HG03108 (cell line): Measurements from ENCODE around the gene DAB2.

ENCODE experiments used
- ATAC-seq: cut with Tn5 transposase; IDR thresholded peaks from one replicate; pipeline ENCODE4 v1.9.1; 2021; ENCODE audit warnings: moderate library complexity; ENCODE audit not compliant: unreplicated experiment

Gene DAB2

DNA sequence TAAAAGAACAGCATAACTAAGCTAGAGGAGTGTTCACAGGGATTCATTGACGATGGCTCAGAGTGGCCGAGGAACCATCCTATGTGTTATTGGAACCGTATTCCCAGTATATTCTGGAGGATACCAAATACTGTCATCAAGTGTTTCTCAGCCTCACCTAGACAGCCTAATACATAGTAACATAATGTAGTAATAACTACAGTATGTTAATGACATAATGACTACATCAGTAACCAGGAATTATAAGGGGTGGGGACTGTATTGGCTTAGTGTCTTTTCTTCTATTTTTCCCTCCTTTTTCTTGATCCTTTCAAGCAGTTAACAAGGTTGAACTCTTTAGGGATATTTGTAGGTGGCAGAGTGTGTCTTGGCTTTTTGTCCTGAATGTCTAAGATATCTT, 33.8 kb downstream of the DAB2 start:
- ATAC-seq: no peak

DNA sequence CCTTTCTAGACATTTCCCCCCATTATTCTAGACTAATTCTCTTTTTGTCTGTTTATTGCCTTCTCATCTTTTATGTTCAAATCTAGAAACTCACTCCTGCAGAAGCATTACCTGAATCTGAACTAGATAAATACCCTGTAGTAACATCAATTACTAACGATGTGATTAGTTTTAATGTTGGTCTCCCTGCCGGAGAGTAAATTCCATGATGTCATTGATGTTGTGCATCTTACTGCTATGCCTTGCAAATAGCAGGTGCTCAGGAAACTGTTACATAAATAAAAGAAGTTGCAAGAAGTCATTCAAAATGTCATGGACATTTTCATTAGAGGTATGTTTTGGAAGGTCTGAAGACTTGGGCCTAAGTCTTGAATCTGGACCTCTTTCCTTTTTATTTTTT, 37.5 kb downstream of the DAB2 start:
- ATAC-seq: no peak

DNA sequence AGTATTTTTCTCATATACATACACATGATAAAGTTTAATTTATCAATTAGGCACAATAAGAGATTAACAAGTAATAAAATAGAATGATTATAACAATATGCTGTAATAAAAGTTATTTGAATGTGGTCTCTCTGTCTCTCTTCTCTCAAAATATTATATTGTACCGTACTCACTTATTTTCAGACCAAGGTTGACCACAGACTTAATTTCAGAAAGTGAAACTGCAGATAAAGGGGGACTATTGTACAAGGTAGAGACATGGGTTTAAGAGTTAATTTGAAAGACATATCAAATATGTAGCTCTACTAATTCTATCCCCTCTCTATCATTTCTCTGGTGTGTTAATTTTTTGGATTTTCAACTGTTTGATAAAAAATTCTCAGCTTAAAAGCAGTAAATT, 40.5 kb downstream of the DAB2 start:
- no peak for ATAC-seq

DNA sequence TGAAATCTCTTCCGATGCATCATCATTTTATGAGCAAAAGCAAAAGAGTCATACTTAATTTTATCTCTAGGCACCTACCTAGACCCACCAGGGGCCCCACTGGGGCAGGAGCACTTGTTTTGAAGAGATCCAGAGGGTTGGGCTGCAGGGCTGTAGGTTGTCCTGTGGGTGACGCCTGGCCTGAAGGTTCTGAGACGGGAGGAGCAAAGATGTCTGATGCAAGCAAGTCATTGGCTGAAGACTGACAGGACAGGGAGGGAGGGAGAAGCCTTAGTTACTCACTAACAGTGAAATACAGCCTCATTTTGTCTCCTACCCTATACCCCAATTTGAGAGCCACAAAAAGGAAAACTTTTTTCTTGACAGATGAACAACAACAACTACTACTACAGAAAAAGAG, 43.4 kb downstream of the DAB2 start:
- ATAC-seq: no peak

DNA sequence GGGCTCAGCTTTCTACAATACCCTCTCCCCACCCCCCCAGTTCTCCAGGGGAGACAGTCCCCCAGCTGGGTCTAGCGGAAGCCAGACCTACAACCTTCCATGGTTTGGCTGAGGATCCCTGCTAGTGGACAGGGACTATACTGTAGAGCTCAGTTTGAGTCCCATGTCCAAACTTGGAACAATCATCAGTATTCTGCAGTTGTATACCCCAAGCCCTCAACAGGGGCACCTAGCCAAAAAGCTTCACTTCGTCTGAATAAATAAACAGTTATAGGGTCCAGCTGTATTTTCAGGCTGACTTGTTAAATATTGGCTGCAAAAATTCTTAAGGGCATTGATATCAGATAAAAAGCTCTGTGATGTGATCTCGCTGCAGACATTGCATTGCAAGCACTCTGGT, 45.1 kb downstream of the DAB2 start:
- ATAC-seq: no peak

DNA sequence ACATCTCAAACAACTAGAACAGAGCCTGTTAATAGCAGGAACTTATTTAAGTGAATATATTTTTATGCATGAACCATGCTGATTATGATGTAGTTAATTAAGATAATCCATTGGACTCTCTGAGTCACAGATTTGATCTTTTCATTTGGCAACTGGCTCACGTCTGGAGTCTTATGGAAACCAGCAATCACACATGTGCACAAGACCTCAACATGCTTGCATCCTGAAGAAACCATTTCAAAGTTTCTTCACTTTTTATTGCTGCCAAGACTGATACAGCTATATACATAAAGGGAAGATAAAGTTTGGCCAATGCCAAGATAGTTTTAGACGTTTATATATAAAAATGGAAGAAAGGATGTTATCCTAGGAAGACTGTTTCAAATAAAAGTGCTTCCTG, 47.2 kb downstream of the DAB2 start:
- no peak for ATAC-seq

DNA sequence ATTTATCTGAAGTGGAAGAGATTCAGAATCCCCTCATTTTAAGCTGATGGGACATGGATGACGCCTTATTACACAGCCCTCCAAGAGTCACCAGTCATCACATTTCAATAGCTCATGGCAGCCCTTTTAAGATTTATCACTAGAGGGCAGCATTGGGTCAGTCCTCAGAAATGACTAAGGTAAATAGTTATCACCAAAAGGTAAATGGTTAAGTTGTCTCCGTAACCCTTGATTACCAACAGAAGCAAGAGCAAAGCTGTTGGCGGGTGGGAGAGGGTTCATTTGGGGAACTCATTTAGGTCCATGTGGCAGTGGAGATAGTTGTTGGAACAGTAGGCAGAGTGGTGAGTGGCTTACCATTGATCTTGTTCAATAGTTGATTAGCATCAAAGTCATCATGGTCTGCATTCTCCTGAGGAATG, 48.5 kb downstream of the DAB2 start:
- no peak for ATAC-seq

DNA sequence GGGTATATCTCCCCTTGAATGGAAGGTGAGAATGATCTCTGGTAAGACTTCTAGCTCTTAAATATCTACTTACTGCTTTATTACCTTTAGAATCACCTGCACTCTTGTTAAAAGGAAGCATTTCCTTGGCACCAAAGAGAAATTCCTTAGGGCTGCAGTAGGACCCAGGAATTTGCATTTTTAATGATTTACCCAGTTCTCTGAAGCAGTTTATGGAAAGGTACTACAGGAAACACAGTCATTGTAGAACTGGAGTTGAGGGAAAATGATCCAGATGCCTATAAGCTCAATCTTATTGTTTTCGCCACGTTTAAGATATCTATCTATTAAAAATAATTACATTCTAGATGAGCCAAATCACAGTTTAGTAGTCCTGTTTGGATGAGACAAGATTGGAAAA, 51.0 kb downstream of the DAB2 start:
- no peak for ATAC-seq

DNA sequence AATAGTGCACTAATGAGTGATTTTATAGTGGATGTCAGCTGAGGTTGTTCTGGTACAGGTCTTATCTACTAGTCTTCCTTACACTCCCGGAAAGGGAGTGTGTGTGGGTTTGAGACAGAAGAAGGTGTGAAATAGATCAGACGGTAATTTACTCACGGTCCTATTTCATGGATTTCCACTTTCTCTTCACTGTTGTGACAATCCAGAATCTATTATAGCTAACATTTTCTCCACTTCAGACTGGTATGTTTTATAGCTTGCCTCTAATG, 53.5 kb downstream of the DAB2 start:
- no peak for ATAC-seq

DNA sequence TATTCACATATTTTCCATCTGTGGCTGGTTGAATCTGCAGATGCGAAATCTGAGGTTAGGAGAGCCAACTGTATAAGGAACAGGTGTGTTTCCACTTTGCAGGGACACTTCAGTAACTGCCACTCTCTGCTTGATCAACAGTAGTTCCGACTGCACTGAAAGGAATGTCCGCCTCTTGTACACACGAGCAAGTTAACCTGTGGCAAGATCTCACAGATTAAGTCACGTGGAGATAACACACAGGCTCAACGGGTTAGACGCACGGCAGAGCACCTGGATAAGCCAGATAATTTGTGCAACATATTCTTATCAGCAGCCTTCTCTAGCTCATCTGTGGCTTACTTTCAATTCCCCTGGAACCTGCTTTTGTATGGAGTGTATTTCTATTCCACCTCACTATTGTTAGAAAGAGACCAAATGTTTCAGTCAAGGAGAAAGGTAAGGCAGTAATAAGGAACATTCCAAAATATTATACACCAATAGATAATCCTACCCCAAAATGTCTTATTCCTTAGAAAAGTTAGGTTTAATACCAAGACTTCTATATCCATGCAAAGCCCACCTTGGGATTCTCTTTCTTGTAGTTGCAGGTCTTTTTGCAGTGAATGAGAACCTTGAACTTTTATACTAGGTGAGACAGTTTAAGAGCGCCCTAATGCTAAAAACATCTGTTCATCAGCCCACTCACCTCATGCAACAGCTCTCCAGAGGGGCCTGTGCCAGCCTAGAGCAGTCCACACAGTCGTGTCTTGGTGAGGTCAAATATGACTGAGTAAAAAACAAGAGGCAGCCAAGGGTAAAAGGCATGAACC, 54.0 kb downstream of the DAB2 start:
- no peak for ATAC-seq

DNA sequence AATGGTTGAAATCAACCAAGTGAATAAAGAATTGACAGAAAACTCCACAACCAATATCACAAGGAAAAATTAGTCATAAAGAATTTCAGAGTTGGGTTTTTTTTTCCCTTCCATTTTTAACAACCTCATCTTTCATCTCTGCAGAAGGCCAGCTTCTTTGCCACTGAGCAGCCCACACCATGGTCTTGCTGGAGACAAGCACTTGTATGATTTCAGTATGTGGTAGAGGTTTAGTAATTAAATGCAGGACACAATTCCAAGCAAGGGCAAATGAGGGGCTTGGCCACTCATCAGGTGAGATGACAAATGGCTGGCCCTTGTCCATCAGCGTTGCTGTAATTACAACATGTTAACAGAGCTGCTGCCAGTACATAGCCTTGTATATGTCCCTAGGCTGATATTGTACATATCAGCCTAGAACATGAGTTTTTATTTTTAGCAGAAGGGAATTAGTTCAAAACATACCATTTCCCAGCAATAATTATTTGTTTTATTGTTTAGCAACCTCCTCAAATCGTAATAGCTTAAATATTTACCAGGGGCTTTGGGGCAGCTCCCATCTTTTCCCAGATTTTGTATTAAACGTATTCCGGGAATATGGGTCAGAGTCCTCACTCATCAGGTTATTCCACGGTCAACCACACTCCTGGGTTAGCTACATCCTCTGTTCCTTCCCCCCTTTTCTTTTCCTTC, 55.5 kb downstream of the DAB2 start:
- ATAC-seq: no peak

DNA sequence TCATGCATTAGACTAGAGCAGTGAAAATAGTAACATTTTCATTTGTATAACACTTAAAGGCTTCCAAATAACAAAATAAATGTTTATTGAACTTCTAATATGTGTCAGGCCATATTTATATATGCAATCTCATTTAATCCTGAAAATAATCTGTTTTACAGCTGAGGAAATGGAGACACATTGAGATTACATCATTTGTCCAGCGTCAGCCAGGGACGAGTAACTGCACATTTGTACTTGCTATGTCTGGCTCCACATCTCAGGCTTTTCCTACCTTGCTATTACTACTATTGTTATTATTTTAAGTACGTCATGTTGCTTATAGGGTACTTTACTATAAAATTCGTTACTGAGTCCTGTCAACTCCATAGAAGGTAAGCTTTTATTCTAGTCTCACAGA, 56.7 kb downstream of the DAB2 start:
- ATAC-seq: no peak

DNA sequence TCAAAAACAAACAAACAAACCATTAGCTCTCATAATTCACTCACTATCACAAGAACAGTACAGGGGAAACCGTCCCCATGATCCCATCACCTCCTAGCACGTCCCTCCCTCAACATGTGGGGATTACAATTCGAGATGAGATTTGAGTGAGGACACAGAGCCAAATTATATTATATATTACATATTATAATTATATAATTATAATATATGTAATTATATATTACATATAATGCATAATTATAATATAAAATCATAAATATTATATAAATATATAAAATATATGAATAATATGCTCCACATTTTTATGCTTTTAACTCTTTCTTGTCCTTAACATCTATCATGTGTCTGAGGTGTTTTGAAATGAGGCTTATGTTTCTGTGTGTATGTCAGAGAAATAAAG, 57.1 kb downstream of the DAB2 start:
- ATAC-seq: no peak

DNA sequence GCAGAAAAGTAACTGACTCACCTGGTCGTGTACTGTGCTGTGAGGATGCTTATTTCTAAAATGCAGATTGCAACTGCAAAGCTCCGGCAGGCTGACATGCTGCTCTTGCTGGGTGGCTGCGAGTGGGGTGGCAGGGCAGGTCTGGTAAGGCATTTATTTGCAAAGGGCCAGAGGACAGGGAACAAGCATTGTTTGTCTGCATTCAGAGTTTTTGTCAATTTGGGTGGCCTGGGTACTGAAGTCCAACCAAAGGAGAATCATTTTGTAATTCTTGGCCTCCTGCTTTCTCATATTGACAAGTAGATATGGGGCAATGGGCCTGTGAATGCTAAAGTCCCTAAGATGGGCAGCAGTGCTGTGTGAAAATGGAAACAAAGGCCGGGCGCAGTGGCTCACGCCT, 60.4 kb downstream of the DAB2 start, which contains the start of gene C9:
Gene C9, minus strand, starts transcription at position 129 of the 400 bp plus-strand sequence. Its CDS starts 31 bp downstream, at position 98.
- no peak for ATAC-seq

DNA sequence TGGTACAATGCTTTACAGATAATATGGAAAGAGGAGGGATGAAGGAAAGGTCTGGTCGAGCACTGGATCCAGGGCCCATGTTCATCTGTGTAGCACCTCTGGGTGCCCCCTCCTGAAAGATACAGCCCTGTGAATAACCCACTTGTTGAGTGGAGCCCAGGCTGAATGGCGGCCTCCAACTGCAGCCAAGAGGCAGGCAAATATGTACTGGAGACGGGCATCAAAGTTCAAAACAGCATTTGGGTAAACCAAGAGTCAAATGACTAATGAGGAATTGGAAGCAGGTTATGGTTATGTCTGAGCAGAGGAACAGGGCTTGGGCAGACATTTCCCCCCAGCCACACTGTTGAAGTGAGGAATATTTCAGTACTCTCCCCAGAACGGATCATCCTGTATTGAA, 61.6 kb downstream of the DAB2 start:
- ATAC-seq: no peak

DNA sequence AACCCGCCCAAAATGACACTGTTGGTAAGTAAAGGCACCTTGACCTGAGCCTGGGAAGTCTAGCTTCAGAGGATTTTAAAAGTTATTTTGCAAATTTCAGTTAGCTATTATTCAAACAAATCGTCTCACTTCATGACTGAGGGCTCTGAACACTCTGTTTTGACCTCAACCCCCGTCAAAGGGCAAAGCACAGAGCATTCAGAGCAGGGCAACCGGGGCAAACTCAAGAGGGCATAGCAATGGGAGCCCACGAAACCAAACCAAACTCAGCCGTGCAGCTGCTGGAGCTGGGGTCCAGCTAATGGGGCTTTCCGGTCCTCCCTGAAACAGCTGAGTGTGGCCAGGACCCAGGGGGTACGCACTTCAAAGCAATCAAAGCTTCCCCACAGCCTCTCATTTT, 62.1 kb downstream of the DAB2 start:
- ATAC-seq: no peak

DNA sequence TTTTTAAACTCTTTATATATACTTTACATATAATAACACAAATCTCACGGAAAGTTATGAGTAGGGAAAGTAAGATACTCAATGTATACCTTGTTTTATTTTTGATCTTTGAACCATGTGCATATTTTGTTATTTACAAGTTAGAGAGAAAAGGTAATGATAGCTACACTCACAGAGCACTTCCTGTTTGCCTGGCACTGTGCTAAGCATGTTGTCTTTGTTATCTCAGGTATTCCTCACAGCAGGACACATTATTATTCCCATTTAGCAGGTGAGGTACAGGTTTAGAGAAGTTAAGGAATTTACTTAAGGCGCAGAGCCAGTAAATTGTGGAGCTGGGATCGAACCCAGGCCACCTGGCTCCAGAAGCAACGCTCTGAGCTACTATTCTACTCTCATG, 63.5 kb downstream of the DAB2 start:
- no peak for ATAC-seq

DNA sequence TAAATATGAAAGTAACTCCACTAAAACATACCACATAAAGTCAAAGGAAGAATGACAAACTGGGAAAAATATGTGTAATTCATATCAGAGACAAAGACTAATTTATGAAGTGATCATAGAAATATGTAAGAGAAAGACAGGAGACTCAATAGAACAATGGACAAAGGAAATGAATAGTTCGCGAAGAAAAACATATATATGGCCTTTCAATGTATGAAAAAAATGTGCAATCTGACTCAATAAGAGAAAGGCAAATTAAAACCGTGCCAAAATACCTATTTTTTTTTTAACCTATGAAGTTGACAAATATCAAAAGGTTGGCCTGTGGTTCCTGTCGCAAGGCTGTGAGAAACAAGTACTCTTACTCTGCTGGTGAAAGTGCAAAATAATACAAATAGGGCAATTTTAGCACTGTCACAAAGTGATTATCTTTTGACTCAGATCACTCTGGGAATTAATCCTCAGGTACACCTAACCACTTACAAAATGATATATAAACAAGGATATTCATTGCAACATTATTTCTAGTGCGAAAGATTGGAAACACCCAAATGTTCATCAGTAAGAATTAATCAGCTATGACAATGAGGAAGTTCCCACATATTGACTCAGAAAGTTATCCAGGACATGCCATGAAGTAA, 64.2 kb downstream of the DAB2 start:
- no peak for ATAC-seq

DNA sequence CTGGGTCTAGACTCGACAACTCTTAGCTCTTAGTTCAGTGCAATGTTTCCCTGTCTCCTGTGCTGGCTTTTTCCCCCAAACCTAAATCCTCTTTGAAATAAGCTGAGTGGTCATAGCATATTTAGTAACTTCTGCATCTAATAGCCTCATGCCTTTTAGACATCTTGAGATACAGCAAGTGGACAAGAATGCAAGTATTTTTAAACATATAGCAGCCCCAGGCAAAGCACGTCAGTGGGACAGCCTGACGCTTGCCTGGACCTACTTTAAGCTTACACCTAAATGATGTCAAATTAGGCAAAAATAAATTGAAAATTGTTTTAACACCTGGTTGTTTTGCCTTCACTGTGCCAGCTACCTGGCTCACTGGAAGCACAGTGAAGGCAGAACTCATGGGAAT, 68.5 kb downstream of the DAB2 start:
- ATAC-seq: no peak

DNA sequence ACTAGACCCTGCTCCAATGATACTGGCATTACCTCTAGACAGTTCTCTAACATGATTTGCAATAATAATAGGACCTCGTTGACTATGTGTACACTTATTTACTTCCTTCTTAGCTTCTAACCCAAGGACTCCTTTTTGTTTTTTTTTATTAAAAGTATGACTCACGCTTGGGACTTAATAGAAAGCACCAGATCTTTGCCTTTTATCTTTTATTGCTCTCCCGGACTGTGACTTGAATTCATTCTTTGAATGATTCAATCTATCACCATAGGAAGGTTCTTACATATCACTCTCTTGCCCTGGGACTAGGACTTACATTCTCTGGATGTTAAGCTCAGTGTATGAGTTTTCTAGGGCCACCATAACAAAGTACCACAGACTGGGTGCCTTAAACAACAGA, 69.5 kb downstream of the DAB2 start:
- no peak for ATAC-seq

DNA sequence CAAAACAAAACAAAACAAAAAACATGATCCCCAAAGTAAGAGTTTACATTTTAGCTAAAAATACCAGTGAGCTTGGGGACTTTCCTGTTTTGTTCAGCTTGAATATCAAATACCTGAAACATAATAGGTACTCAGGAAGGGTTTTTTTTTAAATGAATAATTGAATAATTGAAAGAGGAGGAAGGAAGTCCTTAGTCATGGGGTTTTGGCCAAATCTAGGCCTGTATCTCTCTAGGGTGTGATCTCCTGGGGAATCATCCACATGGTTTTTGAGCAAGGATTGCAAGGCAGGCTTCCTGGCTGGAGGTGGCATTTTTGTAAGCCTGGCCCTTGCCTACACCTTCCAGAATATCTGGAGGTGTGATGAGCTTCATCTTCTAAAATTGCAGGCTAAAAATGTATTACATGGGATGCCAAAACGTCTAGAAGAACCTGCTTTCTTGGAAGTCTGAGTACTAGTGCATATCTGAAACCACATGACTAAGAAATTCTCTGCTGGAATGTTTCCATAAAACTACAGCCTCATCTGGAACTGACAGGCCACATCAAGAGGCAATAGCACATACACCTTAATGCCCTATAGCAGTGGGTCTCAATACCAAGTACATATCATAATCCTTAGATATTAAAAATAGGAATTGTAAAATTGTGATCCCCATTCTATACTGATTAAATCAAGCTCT, 70.9 kb downstream of the DAB2 start:
- ATAC-seq: no peak

DNA sequence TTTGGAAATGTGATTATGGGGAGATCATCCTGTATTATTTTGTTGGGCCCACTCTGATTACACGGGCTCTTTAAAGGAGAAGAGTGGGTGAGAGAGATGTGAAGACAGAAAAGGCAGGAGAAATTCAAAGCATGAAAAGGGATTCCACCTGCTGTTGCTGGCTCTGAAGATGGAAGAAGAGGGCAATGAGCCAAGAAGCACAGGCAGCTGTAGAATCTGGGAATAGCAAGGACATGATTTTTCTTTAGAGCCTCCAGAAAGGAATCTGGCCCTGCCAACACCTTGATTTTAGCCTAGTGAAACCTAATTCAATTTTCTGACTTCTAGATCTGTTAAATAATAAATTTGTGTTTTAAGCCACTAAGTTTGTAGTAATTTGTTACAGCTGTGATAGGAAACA, 71.8 kb downstream of the DAB2 start:
- no peak for ATAC-seq
